HS-5 (cell line): ENCODE measurements around the gene CADM1.

Experiments used
- DNase-seq: peaks from one replicate; pipeline ENCODE4 v3.0.0-alpha.2; 2012; ENCODE audit warnings: low read depth

Gene CADM1

GRCh38 chr11:115181538-115181937, 322.7 kb downstream of the CADM1 start:
- DNase-seq, result no peak

GRCh38 chr11:115180272-115180671, 323.9 kb downstream of the CADM1 start:
- DNase-seq, result no peak

- DNase-seq, result no peak
Measured at GRCh38 chr11:115179636-115180035, 324.6 kb downstream of the CADM1 start.

GRCh38 chr11:115178705-115179104, 325.5 kb downstream of the CADM1 start:
- DNase-seq, result no peak

- DNase-seq, result no peak
Measured at GRCh38 chr11:115173136-115173535, 331.1 kb downstream of the CADM1 start.

GRCh38 chr11:115170133-115170815, 333.9 kb downstream of the CADM1 start:
- DNase-seq, result no peak

- no peak for DNase-seq
Measured at GRCh38 chr11:115169251-115169650, 335.0 kb downstream of the CADM1 start.

GRCh38 chr11:115168686-115169085, 335.5 kb downstream of the CADM1 start:
- DNase-seq, result no peak

GRCh38 chr11:115168229-115168671, 336.0 kb downstream of the CADM1 start:
- no peak for DNase-seq

GRCh38 chr11:115167456-115167855, 336.8 kb downstream of the CADM1 start:
- no peak for DNase-seq

GRCh38 chr11:115166820-115167219, 337.4 kb downstream of the CADM1 start:
- no peak for DNase-seq

GRCh38 chr11:115164774-115165173, 339.4 kb downstream of the CADM1 start:
- no peak for DNase-seq

- DNase-seq, result no peak
Measured at GRCh38 chr11:115162919-115163318, 341.3 kb downstream of the CADM1 start.

GRCh38 chr11:115161876-115162275, 342.3 kb downstream of the CADM1 start:
- DNase-seq, result no peak

GRCh38 chr11:115159207-115159606, 345.0 kb downstream of the CADM1 start:
- no peak for DNase-seq

GRCh38 chr11:115158053-115158452, 346.2 kb downstream of the CADM1 start:
- no peak for DNase-seq

GRCh38 chr11:115157247-115157646, 347.0 kb downstream of the CADM1 start:
- no peak for DNase-seq

- DNase-seq, result no peak
Measured at GRCh38 chr11:115155978-115156377, 348.2 kb downstream of the CADM1 start.

- no peak for DNase-seq
Measured at GRCh38 chr11:115155320-115155719, 348.9 kb downstream of the CADM1 start.

GRCh38 chr11:115154355-115154736, 349.9 kb downstream of the CADM1 start:
- no peak for DNase-seq

- no peak for DNase-seq
Measured at GRCh38 chr11:115153731-115154354, 350.4 kb downstream of the CADM1 start.

GRCh38 chr11:115153135-115153534, 351.1 kb downstream of the CADM1 start:
- no peak for DNase-seq

- no peak for DNase-seq
Measured at GRCh38 chr11:115151010-115151409, 353.2 kb downstream of the CADM1 start.

- no peak for DNase-seq
Measured at GRCh38 chr11:115148691-115149090, 355.5 kb downstream of the CADM1 start.
